ENCODE data around the gene FOXF1.

The FOXF1 gene

GRCh38 chr16:86492267-86492960 lies 17.9 kb upstream of the FOXF1 start:
- TF ChIP-seq CTCF (IDR thresholded peaks at IDR 0.05; ENCODE audit: insufficient read depth, low read depth, low read length, missing control alignments): no peak
- DNase-seq (ENCODE audit: low read depth): no peak
- H3K4me3 ChIP-seq (ENCODE audit: low read length): no peak overlapping the region

GRCh38 chr16:86492961-86493629 lies 17.2 kb upstream of the FOXF1 start:
- TF ChIP-seq CTCF (IDR thresholded peaks at IDR 0.05; ENCODE audit: insufficient read depth, low read depth, low read length, missing control alignments): no peak
- no peak for DNase-seq (ENCODE audit: low read depth)
- no peak overlapping the region for H3K4me3 ChIP-seq (ENCODE audit: low read length)

- no peak overlapping the region for H3K4me3 ChIP-seq (ENCODE audit: low read length)
- no peak for TF ChIP-seq CTCF (IDR thresholded peaks at IDR 0.05; ENCODE audit: insufficient read depth, low read depth, low read length, missing control alignments)
- no peak for DNase-seq (ENCODE audit: low read depth)
Observed at GRCh38 chr16:86494039-86494564, 16.2 kb upstream of the FOXF1 start.

- H3K4me3 ChIP-seq (ENCODE audit: low read length): no peak overlapping the region
- DNase-seq (ENCODE audit: low read depth): no peak
- no peak for TF ChIP-seq CTCF (IDR thresholded peaks at IDR 0.05; ENCODE audit: insufficient read depth, low read depth, low read length, missing control alignments)
Observed at GRCh38 chr16:86494565-86495356, 15.6 kb upstream of the FOXF1 start.

- DNase-seq (ENCODE audit: low read depth): no peak
- no peak overlapping the region for H3K4me3 ChIP-seq (ENCODE audit: low read length)
- TF ChIP-seq CTCF (IDR thresholded peaks at IDR 0.05; ENCODE audit: insufficient read depth, low read depth, low read length, missing control alignments): no peak
Observed at GRCh38 chr16:86495357-86495701, 15.0 kb upstream of the FOXF1 start.

- TF ChIP-seq CTCF (IDR thresholded peaks at IDR 0.05; ENCODE audit: insufficient read depth, low read depth, low read length, missing control alignments): no peak
- H3K4me3 ChIP-seq (ENCODE audit: low read length): no peak overlapping the region
- no peak for DNase-seq (ENCODE audit: low read depth)
Observed at GRCh38 chr16:86495756-86496261, 14.5 kb upstream of the FOXF1 start.
